GM23248 (cell line): Measurements from ENCODE around the gene EIF4A2.

Source experiments
- EZH2 ChIP-seq: fragments of 200-600 bp; sonication (generic); IDR thresholded peaks from 2 replicates; pipeline ENCODE4 v1.6.1; 2018; ENCODE audit warnings: antibody characterized with exemption, mild to moderate bottlenecking; ENCODE audit not compliant: insufficient read depth, poor library complexity, severe bottlenecking
- EZH2phosphoT487 ChIP-seq: fragments of 200-600 bp; sonication (generic); IDR thresholded peaks from 2 replicates; pipeline ENCODE4 v1.6.1; 2018; ENCODE audit warnings: antibody characterized with exemption, moderate library complexity, mild to moderate bottlenecking, low read depth; ENCODE audit not compliant: insufficient read depth

DNA sequence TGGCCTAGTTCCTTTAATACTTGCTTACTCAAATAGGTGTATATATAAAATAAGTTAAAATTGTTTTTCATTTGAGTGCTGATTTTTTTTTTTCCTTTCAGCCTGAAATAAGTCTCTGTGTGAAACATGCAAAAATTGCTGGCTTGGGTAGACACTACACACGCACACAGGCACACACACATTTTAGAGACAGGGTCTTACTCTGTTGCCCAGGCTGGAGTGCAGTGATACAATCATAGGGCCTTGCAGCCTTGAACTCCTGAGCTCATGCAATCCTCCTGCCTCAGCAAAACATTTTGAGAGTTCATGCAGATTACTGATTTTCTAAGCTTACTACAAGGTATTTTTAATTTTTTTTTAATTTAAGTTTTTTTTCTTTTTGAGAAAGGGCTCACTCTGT lies 35.6 kb downstream of the EIF4A2 start:
- no peak for TF ChIP-seq EZH2
- no peak for TF ChIP-seq EZH2phosphoT487
